Mucosa of descending colon (tissue), 3 donors: ENCODE data around the gene SPARCL1. TPM values are rescaled to one million over a fixed set of nuclear protein-coding genes. Genes with fewer than 3 reads are reported as not detected.

ENCODE experiments used
- ATAC-seq: fragments of 200-7000 bp; cut with Tn5 transposase; one replicate; pipeline ENCODE4 v1.9.1; 2020; ENCODE audit warnings: mild to moderate bottlenecking, moderate library complexity
- DNase-seq, 3 donors: peaks; one replicate each; pipeline ENCODE4 v3.0.0-alpha.2; 2020
- H3K36me3 ChIP-seq: fragments of 200-600 bp; one replicate; pipeline ENCODE4 v1.8.0; 2021; ENCODE audit warnings: low read depth, mild to moderate bottlenecking
- H3K4me1 ChIP-seq: fragments of 200-600 bp; one replicate; pipeline ENCODE4 v1.8.0; 2021; ENCODE audit warnings: low read depth, mild to moderate bottlenecking
- H3K4me3 ChIP-seq: fragments of 200-600 bp; one replicate; pipeline ENCODE4 v1.8.0; 2021; ENCODE audit warnings: mild to moderate bottlenecking
- H3K9me3 ChIP-seq: fragments of 200-600 bp; one replicate; pipeline ENCODE4 v1.8.0; 2021; ENCODE audit warnings: mild to moderate bottlenecking
- intact Hi-C, 2 donors: fragments of 100-400 bp; cut with DNase I in 1 of 2; cut with micrococcal nuclease in 1 of 2; formaldehyde crosslinking; loops; one replicate each; pipeline versions ENCODE4 v1.11.0 to v1.11.1; 2022; cut with DNase I, micrococcal nuclease
- total RNA-seq, 3 donors: library from RNA; stranded (reverse); fragmentation: NEBNext Ultra II Directional in 2 of 3; extraction: Animal tissue kit (Norgen Biotek cat#: 25700) in 2 of 3; gene quantifications; one replicate each; pipeline versions ENCODE4 v1.2.1 to v1.2.4, GENCODE V29; 2021 to 2023
- TF ChIP-seq, protein P1 (sequence below): fragments of 200-600 bp; IDR thresholded peaks from one replicate; pipeline ENCODE4 v1.8.0; 2022; ENCODE audit warnings: antibody characterized with exemption, mild to moderate bottlenecking
- donor health status: DM: no; HTN: no; CAD: no; lungs with moderate emphysema.
- donor health status: DM: no; HTN: no; CAD: no.
- donor health status: DM: no; HTN: yes; CAD: no.

Gene SPARCL1
- total RNA-seq, 3 donors from 2014 or later = 33.6 to 544 (median 78.4) TPM

DNA sequence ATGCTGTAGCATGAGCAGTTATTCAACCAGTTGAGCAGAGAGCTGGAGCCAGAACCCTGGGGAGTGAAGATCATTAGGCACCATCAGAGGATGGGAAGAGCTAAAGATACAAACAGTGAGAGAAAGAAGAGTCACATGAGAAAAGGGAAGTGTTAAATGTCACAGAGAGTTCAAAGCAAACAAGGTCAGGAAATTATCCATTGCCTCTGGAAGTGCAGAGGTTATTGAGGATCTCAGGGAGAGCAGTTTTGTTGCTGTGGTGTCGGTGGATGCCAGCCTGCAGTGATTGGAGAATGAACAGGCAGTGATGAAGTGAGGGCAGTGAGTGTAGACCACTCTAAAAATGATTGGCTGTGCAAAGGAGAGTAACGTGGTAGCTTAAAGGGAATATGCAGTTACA lies 17.7 kb downstream of the SPARCL1 start:
- ATAC-seq (no peak), DNase-seq (no peak)
- no peak overlapping the region for H3K4me3 ChIP-seq
- TF ChIP-seq, protein P1, sequence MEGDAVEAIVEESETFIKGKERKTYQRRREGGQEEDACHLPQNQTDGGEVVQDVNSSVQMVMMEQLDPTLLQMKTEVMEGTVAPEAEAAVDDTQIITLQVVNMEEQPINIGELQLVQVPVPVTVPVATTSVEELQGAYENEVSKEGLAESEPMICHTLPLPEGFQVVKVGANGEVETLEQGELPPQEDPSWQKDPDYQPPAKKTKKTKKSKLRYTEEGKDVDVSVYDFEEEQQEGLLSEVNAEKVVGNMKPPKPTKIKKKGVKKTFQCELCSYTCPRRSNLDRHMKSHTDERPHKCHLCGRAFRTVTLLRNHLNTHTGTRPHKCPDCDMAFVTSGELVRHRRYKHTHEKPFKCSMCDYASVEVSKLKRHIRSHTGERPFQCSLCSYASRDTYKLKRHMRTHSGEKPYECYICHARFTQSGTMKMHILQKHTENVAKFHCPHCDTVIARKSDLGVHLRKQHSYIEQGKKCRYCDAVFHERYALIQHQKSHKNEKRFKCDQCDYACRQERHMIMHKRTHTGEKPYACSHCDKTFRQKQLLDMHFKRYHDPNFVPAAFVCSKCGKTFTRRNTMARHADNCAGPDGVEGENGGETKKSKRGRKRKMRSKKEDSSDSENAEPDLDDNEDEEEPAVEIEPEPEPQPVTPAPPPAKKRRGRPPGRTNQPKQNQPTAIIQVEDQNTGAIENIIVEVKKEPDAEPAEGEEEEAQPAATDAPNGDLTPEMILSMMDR = no peak
- no peaks in the 10 kb centered on the region for H3K9me3 ChIP-seq
- no peaks in the 10 kb centered on the region for H3K4me1 ChIP-seq
- no peaks in the 10 kb centered on the region for H3K36me3 ChIP-seq
- intact Hi-C loops = no loop called here

DNA sequence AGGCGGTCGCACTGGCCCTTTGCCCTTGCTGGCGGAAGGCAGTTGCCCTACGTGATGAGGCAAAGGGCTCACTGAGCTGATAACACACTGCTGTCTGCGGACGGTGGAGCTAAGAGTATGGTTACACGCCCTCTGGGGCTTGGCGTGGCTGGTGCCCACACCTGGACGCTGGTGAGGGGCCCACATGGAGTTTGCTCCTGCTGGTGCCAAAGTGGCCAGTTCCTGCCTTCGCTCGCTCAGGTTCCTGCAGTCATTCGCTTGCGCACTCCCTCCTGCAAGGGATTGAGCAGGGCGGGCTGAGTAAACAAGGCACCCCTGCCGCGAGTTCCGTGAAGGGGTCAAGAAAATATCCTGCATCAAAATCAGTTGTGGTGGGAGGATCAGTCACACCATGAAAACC lies 18.4 kb downstream of the SPARCL1 start:
- Histone ChIP-seq H3K4me3 (no peak overlapping the region), H3K9me3 (no peaks in the 10 kb centered on the region), H3K4me1 (no peaks in the 10 kb centered on the region), H3K36me3 (no peaks in the 10 kb centered on the region)
- intact Hi-C loops = no loop called here
- ATAC-seq = no peak
- DNase-seq = no peak
- TF ChIP-seq, protein P1 = no peak

DNA sequence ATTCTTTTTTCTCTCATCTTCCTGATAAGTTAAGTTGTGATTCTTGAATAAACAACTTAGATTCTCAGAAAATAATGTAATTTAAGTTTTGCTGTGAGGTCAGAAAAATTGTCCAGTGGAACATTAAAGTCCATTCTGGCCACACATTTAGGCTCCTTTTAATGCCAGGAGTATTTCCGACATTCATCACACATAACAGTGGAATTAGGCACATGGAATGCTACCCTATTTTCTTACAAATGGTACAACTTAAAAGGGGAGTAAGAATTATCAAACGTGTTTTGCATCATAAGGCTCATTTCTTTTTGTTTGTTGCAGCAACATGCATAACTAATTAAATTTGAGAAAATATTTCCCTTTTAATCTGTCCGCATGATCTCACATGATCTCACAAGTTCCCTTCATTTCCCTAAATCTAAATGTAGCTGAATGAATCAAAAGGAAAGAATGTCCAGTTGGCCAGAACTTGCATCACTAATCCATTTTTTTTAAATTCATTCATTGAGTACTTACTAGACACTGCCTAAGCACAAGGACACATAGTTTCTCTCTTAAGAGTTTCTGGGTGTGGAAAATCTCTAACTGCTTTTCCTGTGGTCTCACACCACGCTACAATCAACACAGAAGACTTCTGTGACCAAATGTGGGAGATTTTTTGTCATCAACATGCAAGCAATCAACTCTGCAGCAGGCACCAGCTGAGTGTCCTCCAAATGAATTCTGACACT lies 22.0 kb downstream of the SPARCL1 start:
- intact Hi-C loops = no loop called here
- H3K36me3 ChIP-seq = no peaks in the 10 kb centered on the region
- no peaks in the 10 kb centered on the region for H3K9me3 ChIP-seq
- TF ChIP-seq, protein P1 = no peak
- no peaks in the 10 kb centered on the region for H3K4me1 ChIP-seq
- no peak for DNase-seq
- no peak for ATAC-seq
- no peak overlapping the region for H3K4me3 ChIP-seq

DNA sequence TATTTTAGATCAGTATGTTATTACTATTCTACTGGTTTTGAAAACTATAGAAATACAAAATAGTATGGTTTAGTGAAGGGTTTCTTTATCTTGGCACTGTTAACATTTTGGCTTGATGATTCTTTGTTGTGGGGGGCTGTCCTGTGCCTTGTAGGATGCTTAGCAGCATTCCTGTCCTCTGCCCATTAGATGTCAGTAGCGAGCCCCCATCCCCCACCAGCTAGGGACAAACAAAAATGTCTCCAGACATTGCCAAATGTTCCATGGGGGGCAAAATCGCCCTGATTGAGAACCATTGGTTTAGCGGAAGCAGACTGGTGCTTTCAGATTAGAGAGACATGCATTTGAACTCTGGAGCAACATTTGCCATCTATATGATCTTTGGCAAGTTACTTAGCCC lies 23.3 kb downstream of the SPARCL1 start:
- ATAC-seq (no peak), DNase-seq (no peak)
- Histone ChIP-seq H3K36me3 (no peaks in the 10 kb centered on the region), H3K4me1 (no peaks in the 10 kb centered on the region), H3K9me3 (no peaks in the 10 kb centered on the region), H3K4me3 (no peak overlapping the region)
- TF ChIP-seq, protein P1 = no peak
- intact Hi-C loops = no loop called here

DNA sequence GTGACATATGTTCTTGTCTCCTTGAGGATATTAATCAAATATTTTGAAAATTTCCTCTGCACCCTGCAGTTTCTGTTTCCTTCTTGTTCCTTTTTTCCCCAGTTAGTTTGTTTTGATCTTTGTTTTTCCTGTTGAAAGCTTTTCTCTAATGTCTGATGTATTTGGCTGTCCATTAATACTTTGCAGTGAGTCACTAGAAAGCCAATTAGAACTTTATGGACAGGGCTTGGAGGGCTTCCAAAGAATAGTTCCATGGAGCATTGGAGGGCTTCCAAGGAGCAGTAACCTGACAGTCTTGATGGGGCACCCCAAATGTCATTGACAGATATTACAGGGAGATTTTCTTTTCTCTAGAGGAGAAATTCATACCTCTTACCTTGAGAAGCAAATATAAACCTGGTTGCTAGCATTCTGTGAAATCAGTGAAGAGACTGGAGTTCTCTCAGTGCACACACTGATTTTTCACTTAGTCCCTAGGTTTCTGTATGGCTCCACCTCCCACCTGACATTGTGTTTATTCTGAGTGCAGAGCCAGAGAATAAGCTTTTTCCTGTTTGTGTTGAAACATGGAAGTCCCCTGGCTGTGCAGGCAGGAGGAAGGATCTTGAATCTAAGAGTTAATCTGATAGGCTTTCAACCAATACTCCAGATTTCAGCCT lies 26.5 kb downstream of the SPARCL1 start:
- no peaks in the 10 kb centered on the region for H3K4me1 ChIP-seq

More for the DNA sequence above, 26.5 kb downstream of the SPARCL1 start:
- intact Hi-C loops = no loop called here
- no peaks in the 10 kb centered on the region for H3K9me3 ChIP-seq
- ATAC-seq (peak; percentile 26), DNase-seq (no peak)
- TF ChIP-seq, protein P1 = no peak
- no peaks in the 10 kb centered on the region for H3K36me3 ChIP-seq
- no peak overlapping the region for H3K4me3 ChIP-seq
